ENCODE results near the gene TAF5L. TPM values are rescaled to one million over a fixed set of nuclear protein-coding genes. Genes with fewer than 3 reads are reported as not detected.

TAF5L gene
- polyA plus RNA-seq, 1 experiment: 17.3 TPM

DNA sequence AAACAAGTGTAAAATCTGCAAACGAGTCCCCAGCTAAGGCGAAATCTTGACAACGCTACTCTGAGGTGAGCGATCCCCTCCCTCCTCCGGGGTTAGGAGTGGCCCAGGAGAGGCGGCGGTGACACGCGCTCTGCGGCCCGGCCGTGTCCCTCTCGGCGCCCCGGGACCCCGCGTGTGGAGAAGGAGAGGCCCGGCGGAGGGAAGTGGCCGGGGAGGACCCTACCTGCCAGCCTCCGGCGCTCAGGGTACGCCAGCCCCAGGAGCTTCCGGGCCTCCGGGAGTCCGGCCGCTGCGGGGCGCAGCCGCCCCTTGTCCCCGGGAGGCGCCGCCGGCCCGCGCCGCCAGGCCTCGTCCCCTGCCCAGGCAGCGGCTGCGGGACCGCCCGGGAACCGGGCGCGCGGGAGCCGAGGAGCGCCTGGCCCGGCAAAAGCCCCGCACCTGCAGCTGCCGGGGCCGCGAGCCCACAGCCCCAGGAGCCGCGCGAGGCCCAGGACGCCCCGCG, 68.0 kb downstream of the TAF5L start:
- Histone ChIP-seq H3K9me3 (ENCODE audit: control insufficient read depth, insufficient read depth, low read length) (no peaks in the 10 kb centered on the region; the same call in 1 of the 2 replicates), H3K4me3 (ENCODE audit: low read depth, low read length) (peak overlapping the region; percentile 81)
- POLR2A ChIA-PET: interaction anchor here (1.2 to 1.4 kb wide), 2 partner anchors 49 to 68 kb away, joined by 9 to 10 read pairs; partner anchors contain the start of genes NUP133, TAF5L and URB2

DNA sequence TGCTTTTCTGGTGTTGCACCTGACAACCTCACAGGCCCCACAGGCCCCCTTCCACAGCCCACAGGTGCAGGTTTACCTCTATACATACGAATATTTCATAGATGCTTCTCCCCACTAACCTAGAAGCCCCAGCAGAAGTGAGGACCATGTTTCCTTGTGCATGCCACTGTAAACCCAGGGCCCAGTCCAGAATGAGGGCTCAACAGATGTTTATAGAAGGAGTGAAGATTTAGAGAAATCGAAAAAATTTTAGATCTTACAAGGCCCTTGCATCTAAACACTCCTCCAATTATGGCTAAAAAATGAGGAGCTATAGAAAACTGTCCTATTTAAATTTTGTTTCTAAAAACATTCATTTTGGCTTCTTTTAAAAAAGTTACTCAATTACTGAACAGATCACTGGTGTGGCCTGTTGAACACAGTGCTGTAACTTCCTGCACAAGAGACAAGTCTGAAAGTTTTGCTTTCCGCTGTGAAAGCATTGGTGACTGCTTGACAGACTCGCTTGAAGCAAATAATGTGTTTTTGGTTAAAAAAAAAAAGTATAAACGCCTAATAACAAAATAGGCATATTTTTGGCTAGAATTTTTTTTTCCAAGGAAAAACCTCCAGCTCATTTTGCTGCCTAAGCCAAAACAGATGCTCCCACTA, 68.6 kb downstream of the TAF5L start:
- H3K27me3 ChIP-seq (ENCODE audit: control insufficient read depth, insufficient read depth, low read length): no peaks in the 10 kb centered on the region
- DNase-seq (ENCODE audit: low read depth, low spot score): no peak
- TF ChIP-seq, protein P1, sequence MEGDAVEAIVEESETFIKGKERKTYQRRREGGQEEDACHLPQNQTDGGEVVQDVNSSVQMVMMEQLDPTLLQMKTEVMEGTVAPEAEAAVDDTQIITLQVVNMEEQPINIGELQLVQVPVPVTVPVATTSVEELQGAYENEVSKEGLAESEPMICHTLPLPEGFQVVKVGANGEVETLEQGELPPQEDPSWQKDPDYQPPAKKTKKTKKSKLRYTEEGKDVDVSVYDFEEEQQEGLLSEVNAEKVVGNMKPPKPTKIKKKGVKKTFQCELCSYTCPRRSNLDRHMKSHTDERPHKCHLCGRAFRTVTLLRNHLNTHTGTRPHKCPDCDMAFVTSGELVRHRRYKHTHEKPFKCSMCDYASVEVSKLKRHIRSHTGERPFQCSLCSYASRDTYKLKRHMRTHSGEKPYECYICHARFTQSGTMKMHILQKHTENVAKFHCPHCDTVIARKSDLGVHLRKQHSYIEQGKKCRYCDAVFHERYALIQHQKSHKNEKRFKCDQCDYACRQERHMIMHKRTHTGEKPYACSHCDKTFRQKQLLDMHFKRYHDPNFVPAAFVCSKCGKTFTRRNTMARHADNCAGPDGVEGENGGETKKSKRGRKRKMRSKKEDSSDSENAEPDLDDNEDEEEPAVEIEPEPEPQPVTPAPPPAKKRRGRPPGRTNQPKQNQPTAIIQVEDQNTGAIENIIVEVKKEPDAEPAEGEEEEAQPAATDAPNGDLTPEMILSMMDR (IDR thresholded peaks at IDR 0.05; ENCODE audit: low read depth, low read length): no peak
- peak overlapping the region; percentile 81 for H3K4me3 ChIP-seq (ENCODE audit: low read depth, low read length)
- ChIA-PET POLR2A (no interaction called here), CTCF (interaction anchor here (0.5 to 2.6 kb wide), 6 partner anchors 9 to 70 kb away, joined by 3 to 15 read pairs (median 4); no protein-coding TSS in a partner anchor)
- H3K27ac ChIP-seq (ENCODE audit: low read depth, low read length): no peak overlapping the region
- no peaks in the 10 kb centered on the region; the same call in 1 of the 2 replicates for H3K9me3 ChIP-seq (ENCODE audit: control insufficient read depth, insufficient read depth, low read length)

More for the DNA sequence above, 68.0 kb downstream of the TAF5L start:
- DNase-seq (ENCODE audit: low read depth, low spot score): no peak
- H3K27me3 ChIP-seq (ENCODE audit: control insufficient read depth, insufficient read depth, low read length): no peaks in the 10 kb centered on the region
- CTCF ChIA-PET: interaction anchor here (0.6 to 2.6 kb wide), 19 partner anchors 9 to 703 kb away, joined by 3 to 22 read pairs (median 4); partner anchors contain the start of gene URB2
- H3K27ac ChIP-seq (ENCODE audit: low read depth, low read length): no peak overlapping the region
- TF ChIP-seq, protein P1 (IDR thresholded peaks at IDR 0.05; ENCODE audit: low read depth, low read length): no peak

DNA sequence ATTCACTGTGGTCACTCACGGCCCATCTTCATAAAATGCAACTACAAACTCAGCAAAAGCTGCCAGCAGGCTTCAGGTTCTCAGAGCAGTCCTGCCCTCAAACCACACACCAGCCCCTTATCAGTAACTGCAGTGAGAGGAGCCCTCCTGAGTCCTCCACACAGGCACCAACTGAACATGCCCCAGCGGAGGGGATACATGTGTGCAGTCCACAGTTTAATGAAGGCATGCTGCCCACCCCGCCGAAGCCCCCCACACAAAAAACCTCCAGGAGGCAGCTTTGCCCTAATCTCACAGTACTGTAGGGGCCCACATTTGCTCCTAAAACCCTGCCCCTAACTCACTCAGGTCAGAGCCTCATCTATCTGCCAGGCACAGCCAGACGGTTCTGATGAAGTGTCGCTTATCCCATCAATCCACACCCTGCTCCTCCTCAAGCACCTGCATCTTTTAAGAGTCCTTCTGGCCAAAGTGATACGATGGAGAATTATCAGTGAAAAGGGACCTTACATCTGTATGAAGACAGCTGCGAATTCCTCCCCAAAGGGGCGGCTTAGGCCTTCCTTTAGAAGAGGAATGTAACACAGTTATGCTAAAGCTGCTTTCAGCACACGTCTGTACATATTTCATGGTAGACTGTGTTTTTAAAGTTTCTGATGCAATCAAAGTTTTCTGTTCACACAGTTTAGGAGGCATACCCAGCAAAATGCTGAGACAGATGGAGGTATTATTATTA, 70.9 kb downstream of the TAF5L start:
- TF ChIP-seq, protein P1 (IDR thresholded peaks at IDR 0.05; ENCODE audit: low read depth, low read length): no peak
- H3K4me3 ChIP-seq (ENCODE audit: low read depth, low read length): no peak overlapping the region
- no peaks in the 10 kb centered on the region for H3K27me3 ChIP-seq (ENCODE audit: control insufficient read depth, insufficient read depth, low read length)
- no peak for DNase-seq (ENCODE audit: low read depth, low spot score)
- H3K9me3 ChIP-seq (ENCODE audit: control insufficient read depth, insufficient read depth, low read length): no peaks in the 10 kb centered on the region; the same call in 1 of the 2 replicates
- no peak overlapping the region for H3K27ac ChIP-seq (ENCODE audit: low read depth, low read length)
- POLR2A ChIA-PET: no interaction called here
- CTCF ChIA-PET: interaction anchor here (0.6 to 0.9 kb wide), 2 partner anchors 40 to 533 kb away, joined by 3 to 4 read pairs; no protein-coding TSS in a partner anchor

DNA sequence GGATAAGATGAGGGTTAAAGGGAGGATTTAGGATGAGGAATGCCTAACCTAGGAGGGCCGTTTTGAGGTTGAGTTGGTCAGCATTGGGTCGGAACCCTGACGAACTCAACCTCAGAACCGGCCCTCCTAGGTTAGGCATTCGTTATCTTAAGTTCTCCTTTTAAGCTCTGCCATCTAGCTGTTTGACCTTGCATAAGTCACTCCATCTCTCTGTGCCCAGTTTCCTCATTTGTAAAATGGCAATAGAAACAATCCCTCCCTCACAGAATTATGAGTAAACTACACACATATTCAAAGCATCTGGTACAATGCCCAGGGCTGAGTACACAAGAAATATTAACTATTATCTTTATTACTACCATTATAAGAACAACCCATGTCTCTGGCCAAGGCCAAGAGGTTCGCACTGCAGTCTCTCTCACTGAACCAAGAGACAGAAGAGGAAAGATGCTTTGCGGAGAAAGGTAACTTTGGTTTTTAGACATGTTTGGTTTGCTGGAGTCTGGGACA, 72.2 kb downstream of the TAF5L start:
- Histone ChIP-seq H3K4me3 (ENCODE audit: low read depth, low read length) (no peak overlapping the region), H3K27me3 (ENCODE audit: control insufficient read depth, insufficient read depth, low read length) (no peaks in the 10 kb centered on the region), H3K27ac (ENCODE audit: low read depth, low read length) (no peak overlapping the region), H3K9me3 (ENCODE audit: control insufficient read depth, insufficient read depth, low read length) (no peaks in the 10 kb centered on the region; the same call in 1 of the 2 replicates)
- POLR2A ChIA-PET: no interaction called here
- no peak for DNase-seq (ENCODE audit: low read depth, low spot score)
- TF ChIP-seq, protein P1 (IDR thresholded peaks at IDR 0.05; ENCODE audit: low read depth, low read length): no peak
- CTCF ChIA-PET: no interaction called here
